Vagina (tissue), 2 donors: ENCODE results near the gene CHN1.

ENCODE experiments used
- POLR2A ChIP-seq, 2 donors: fragments of 450-650 bp; IDR thresholded peaks; one replicate each; pipeline ENCODE4 v1.6.1; 2017; ENCODE audit warnings: antibody characterized with exemption in 2 of 2, mild to moderate bottlenecking in 2 of 2, moderate library complexity in 2 of 2
- TF ChIP-seq, protein P1 (sequence below), 3 experiments: fragments of 450-650 bp in 2 of 3; fragments of 200-600 bp in 1 of 3; sonication (generic) in 1 of 3; IDR thresholded peaks; one replicate each; pipeline ENCODE4 v1.5.1; 2017 to 2019; ENCODE audit warnings: antibody characterized with exemption in 3 of 3, mild to moderate bottlenecking in 2 of 3, moderate library complexity in 2 of 3

DNA sequence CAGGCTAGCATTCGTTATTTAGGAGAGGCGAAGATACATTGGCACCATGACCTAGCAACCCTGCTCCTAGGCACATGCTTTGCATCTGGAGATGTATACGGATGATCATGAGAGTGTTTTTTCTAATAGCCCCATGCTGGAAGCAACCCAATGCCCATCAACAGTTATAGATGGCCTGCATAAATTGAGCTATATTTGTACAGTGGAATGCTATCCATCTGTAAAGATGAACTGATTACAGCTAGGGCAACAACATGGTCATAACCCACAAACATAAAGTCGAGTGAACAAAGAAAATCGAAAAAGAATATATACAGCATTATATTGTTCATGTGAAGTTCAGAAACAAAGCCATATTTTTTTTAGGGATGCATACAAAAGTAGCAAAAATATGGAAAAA is 220.3 kb downstream of the CHN1 start:
- TF ChIP-seq, protein P1, sequence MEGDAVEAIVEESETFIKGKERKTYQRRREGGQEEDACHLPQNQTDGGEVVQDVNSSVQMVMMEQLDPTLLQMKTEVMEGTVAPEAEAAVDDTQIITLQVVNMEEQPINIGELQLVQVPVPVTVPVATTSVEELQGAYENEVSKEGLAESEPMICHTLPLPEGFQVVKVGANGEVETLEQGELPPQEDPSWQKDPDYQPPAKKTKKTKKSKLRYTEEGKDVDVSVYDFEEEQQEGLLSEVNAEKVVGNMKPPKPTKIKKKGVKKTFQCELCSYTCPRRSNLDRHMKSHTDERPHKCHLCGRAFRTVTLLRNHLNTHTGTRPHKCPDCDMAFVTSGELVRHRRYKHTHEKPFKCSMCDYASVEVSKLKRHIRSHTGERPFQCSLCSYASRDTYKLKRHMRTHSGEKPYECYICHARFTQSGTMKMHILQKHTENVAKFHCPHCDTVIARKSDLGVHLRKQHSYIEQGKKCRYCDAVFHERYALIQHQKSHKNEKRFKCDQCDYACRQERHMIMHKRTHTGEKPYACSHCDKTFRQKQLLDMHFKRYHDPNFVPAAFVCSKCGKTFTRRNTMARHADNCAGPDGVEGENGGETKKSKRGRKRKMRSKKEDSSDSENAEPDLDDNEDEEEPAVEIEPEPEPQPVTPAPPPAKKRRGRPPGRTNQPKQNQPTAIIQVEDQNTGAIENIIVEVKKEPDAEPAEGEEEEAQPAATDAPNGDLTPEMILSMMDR (IDR thresholded peaks at IDR 0.05): no peak
- TF ChIP-seq POLR2A (IDR thresholded peaks at IDR 0.05): no peak
